HepG2 (cell line): ENCODE measurements around the gene ATP5MG. TPM values are rescaled to one million over a fixed set of nuclear protein-coding genes. Genes with fewer than 3 reads are reported as not detected.

Experiments
- CBX5 ChIP-seq: sonication (generic); formaldehyde crosslinking; IDR thresholded peaks from 2 replicates; pipeline ENCODE4 v1.4.0; 2020; ENCODE audit warnings: missing genetic modification reagents, borderline replicate concordance
- ERF ChIP-seq: IDR thresholded peaks from 2 replicates; pipeline ENCODE4 v1.6.1; 2018; ENCODE audit warnings: missing biosample characterization, missing genetic modification reagents
- GATAD1 ChIP-seq: IDR thresholded peaks from 2 replicates; pipeline ENCODE4 v1.6.1; 2016; ENCODE audit warnings: missing genetic modification reagents, missing compliant biosample characterization
- NR1H2 ChIP-seq: sonication (generic); formaldehyde crosslinking; IDR thresholded peaks from 2 replicates; pipeline ENCODE4 v1.8.1; 2022; ENCODE audit warnings: low read depth, missing genetic modification reagents, borderline replicate concordance
- THAP9 ChIP-seq: sonication (generic); formaldehyde crosslinking; IDR thresholded peaks from 2 replicates; pipeline ENCODE4; 2020; ENCODE audit warnings: missing genetic modification reagents, mild to moderate bottlenecking, borderline replicate concordance
- ZBTB14 ChIP-seq: sonication (generic); formaldehyde crosslinking; IDR thresholded peaks from 2 replicates; pipeline ENCODE4 v1.4.0; 2020; ENCODE audit warnings: missing genetic modification reagents
- ZBTB3 ChIP-seq: sonication (generic); formaldehyde crosslinking; IDR thresholded peaks from 2 replicates; pipeline ENCODE4 v1.4.0; 2020; ENCODE audit warnings: low read depth, mild to moderate bottlenecking, moderate library complexity, missing genetic modification reagents, borderline replicate concordance
- ZNF10 ChIP-seq: sonication (generic); formaldehyde crosslinking; IDR thresholded peaks from 2 replicates; pipeline ENCODE4 v1.4.0; 2020; ENCODE audit warnings: mild to moderate bottlenecking, low read depth, missing genetic modification reagents, borderline replicate concordance
- ZNF414 ChIP-seq: sonication (generic); formaldehyde crosslinking; IDR thresholded peaks from 2 replicates; pipeline ENCODE4 v1.5.0; 2020; ENCODE audit warnings: missing genetic modification reagents
- ZNF496 ChIP-seq: sonication (generic); formaldehyde crosslinking; IDR thresholded peaks from 2 replicates; pipeline ENCODE4 v1.8.1; 2023; ENCODE audit warnings: mild to moderate bottlenecking, moderate library complexity, missing genetic modification reagents; ENCODE audit not compliant: insufficient replicate concordance
- ZNF550 ChIP-seq: sonication (generic); formaldehyde crosslinking; IDR thresholded peaks from 2 replicates; pipeline ENCODE4 v1.4.0; 2020; ENCODE audit warnings: mild to moderate bottlenecking, missing genetic modification reagents, borderline replicate concordance
- polyA plus RNA-seq, 8 experiments: library from polyadenylated mRNA; depleted of rRNA in 3 of 8; stranded (reverse) in 7 of 8; unstranded in 1 of 8; fragments of >200 nt; fragmentation: Illumina TruSeq in 4 of 8; extraction: Trizol in 4 of 8; gene quantifications; 2 replicates each; pipeline versions ENCODE4 v1.2.1 to v1.2.3, GENCODE V29; 2011 to 2016; ENCODE audit warnings: low read depth in 4 of 8, missing spikeins in 1 of 8, mixed read lengths in 1 of 8; ENCODE audit not compliant: insufficient read depth in 1 of 8
- total RNA-seq, 5 experiments: library from RNA; depleted of rRNA; stranded (reverse); fragments of >200 nt; fragmentation: Illumina TruSeq; extraction: Trizol; gene quantifications; 2 replicates each; pipeline ENCODE4 v1.2.3, GENCODE V29; 2016; ENCODE audit warnings: low read depth in 1 of 5
- TF ChIP-seq, protein P1 (sequence below): sonication (generic); formaldehyde crosslinking; IDR thresholded peaks from 2 replicates; pipeline ENCODE4 v1.9.0; 2021; ENCODE audit warnings: mild to moderate bottlenecking, missing genetic modification reagents
- TF ChIP-seq, protein P2 (sequence below), 2 experiments: sonication (generic) in 1 of 2; formaldehyde crosslinking in 1 of 2; IDR thresholded peaks; 2 replicates each; pipeline versions ENCODE4 v1.5.1 to v1.6.1; 2011 to 2020; ENCODE audit warnings: borderline replicate concordance in 1 of 2, low read depth in 1 of 2, low read length in 1 of 2, mild to moderate bottlenecking in 1 of 2, missing genetic modification reagents in 1 of 2, moderate library complexity in 1 of 2

Gene ATP5MG
- total and polyA plus RNA-seq, 2 of the 13 experiments (the other 11 are each of a cell fraction or from before 2014, with no cell fraction given): 260 to 320 TPM

DNA sequence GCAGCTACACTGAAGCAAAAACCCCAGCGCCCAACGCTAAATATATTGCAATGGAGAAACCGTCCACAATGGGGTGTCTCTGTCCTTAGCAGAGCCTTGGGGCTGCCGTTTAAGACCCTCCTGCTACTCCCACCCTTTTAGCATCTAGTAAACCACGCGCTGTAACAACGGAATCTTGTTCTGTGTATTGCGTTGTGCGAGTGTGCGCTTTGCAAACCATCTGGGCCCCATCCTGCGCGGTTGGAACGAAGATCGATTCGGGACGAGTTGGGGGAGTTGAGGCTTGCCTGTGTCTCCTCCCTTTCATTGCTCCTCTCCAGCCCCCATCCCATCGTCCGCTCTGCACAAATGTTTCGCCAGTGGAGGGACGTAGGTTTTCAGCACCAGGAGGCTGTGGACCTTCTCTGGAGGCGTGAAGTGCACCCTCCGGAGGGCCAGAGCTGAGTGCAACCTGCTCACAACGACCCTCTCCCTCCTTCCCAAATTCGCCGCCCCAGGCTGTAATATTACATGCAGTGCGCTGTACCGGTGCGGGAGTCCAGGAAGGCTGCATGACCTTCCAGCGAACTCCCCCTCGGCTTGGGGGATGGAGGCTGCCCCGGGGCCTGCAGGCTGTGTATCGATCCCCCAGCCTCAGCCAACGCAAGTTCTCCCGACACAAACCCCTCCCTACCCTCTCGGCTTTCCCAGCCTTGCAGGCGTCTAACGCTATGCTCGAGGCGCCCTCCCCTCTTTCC, 33.3 kb downstream of the ATP5MG start (continued):
- TF ChIP-seq NR1H2 (no peak), ZBTB3 (CRISPR knock-in tag) (no peak), ERF (no peak; the same call in 1 of the 2 replicates), CBX5 (CRISPR knock-in tag) (no peak; the same call in 1 of the 2 replicates), ZNF10 (no peak), ZNF496 (CRISPR knock-in tag) (no peak), THAP9 (CRISPR knock-in tag) (no peak; the same call in 1 of the 2 replicates), ZNF550 (CRISPR knock-in tag) (no peak), GATAD1 (CRISPR knock-in tag) (no peak; the same call in 1 of the 2 replicates), ZBTB14 (CRISPR knock-in tag) (no peak), ZNF414 (0 out of 2 replicates have a peak, but pooled peaks have one; percentile 81)
- TF ChIP-seq, protein P1, sequence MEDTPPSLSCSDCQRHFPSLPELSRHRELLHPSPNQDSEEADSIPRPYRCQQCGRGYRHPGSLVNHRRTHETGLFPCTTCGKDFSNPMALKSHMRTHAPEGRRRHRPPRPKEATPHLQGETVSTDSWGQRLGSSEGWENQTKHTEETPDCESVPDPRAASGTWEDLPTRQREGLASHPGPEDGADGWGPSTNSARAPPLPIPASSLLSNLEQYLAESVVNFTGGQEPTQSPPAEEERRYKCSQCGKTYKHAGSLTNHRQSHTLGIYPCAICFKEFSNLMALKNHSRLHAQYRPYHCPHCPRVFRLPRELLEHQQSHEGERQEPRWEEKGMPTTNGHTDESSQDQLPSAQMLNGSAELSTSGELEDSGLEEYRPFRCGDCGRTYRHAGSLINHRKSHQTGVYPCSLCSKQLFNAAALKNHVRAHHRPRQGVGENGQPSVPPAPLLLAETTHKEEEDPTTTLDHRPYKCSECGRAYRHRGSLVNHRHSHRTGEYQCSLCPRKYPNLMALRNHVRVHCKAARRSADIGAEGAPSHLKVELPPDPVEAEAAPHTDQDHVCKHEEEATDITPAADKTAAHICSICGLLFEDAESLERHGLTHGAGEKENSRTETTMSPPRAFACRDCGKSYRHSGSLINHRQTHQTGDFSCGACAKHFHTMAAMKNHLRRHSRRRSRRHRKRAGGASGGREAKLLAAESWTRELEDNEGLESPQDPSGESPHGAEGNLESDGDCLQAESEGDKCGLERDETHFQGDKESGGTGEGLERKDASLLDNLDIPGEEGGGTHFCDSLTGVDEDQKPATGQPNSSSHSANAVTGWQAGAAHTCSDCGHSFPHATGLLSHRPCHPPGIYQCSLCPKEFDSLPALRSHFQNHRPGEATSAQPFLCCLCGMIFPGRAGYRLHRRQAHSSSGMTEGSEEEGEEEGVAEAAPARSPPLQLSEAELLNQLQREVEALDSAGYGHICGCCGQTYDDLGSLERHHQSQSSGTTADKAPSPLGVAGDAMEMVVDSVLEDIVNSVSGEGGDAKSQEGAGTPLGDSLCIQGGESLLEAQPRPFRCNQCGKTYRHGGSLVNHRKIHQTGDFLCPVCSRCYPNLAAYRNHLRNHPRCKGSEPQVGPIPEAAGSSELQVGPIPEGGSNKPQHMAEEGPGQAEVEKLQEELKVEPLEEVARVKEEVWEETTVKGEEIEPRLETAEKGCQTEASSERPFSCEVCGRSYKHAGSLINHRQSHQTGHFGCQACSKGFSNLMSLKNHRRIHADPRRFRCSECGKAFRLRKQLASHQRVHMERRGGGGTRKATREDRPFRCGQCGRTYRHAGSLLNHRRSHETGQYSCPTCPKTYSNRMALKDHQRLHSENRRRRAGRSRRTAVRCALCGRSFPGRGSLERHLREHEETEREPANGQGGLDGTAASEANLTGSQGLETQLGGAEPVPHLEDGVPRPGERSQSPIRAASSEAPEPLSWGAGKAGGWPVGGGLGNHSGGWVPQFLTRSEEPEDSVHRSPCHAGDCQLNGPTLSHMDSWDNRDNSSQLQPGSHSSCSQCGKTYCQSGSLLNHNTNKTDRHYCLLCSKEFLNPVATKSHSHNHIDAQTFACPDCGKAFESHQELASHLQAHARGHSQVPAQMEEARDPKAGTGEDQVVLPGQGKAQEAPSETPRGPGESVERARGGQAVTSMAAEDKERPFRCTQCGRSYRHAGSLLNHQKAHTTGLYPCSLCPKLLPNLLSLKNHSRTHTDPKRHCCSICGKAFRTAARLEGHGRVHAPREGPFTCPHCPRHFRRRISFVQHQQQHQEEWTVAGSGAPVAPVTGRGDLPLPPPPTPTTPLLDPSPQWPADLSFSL (CRISPR knock-in tag): no peak
- TF ChIP-seq, protein P2, sequence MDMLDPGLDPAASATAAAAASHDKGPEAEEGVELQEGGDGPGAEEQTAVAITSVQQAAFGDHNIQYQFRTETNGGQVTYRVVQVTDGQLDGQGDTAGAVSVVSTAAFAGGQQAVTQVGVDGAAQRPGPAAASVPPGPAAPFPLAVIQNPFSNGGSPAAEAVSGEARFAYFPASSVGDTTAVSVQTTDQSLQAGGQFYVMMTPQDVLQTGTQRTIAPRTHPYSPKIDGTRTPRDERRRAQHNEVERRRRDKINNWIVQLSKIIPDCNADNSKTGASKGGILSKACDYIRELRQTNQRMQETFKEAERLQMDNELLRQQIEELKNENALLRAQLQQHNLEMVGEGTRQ (IDR thresholded peaks at IDR 0.05; ENCODE audit: low read depth, low read length): no peak
- TF ChIP-seq, protein P2 (CRISPR knock-in tag; IDR thresholded peaks at IDR 0.05; ENCODE audit: borderline replicate concordance): peak; percentile 36; the same call in 1 of the 2 replicates
